ENCODE data around the gene GOT1. TPM values are rescaled to one million over a fixed set of nuclear protein-coding genes. Genes with fewer than 3 reads are reported as not detected.

The GOT1 gene
- polyA plus RNA-seq, 3 donors, result 2.6 to 10.4 (median 8.2) TPM

GRCh38 chr10:99427566-99428190, 2.7 kb downstream of the GOT1 start:
- no peak for DNase-seq
- Histone ChIP-seq H4K20me1 (ENCODE audit: insufficient read depth, low read length) (no peaks in the 10 kb centered on the region), H3K27me3 (ENCODE audit: control insufficient read depth in 2 of 2, insufficient read depth in 2 of 2, low read length in 2 of 2) (no peaks in the 10 kb centered on the region), H3K4me2 (replicated peaks; ENCODE audit: extremely low read depth, low read length, poor library complexity, severe bottlenecking) (no peak overlapping the region), H2AFZ (ENCODE audit: insufficient read depth, low read depth, low read length, poor library complexity, severe bottlenecking) (no peak overlapping the region), H3K4me1 (ENCODE audit: control insufficient read depth in 1 of 2, insufficient read depth in 2 of 2, low read length in 2 of 2) (peaks cover 12 to 19% of the 10 kb centered on the region in 2 donors), H3K79me2 (ENCODE audit: insufficient read depth, low read length) (no peaks in the 10 kb centered on the region), H3K9me3 (replicated peaks in 1 of 2; ENCODE audit: control insufficient read depth in 1 of 2, insufficient read depth in 1 of 2, low read length in 2 of 2) (no peaks in the 10 kb centered on the region), H3K27ac (ENCODE audit: low read depth in 1 of 2, low read length in 2 of 2) (no peak overlapping the region), H3K9ac (ENCODE audit: insufficient read depth, low read length, poor library complexity, severe bottlenecking) (no peak overlapping the region), H3K4me3 (replicated peaks in 1 of 3; ENCODE audit: low read depth in 2 of 3, low read length in 3 of 3) (no peak overlapping the region), H3K36me3 (replicated peaks in 1 of 2; ENCODE audit: control insufficient read depth in 1 of 2, insufficient read depth in 2 of 2, low read length in 2 of 2) (peaks cover 0 to 11% of the 10 kb centered on the region in 2 donors)
- TF ChIP-seq CTCF (IDR thresholded peaks at IDR 0.05), result no peak
- intact Hi-C loops (cut with micrococcal nuclease), result no loop called here
- Mint-ChIP-seq H3K9me3 (peaks cover 0 to 5% (median 0%) of the 10 kb centered on the region in 7 donors), H3K4me3 (no peak overlapping the region), H3K27me3 (ENCODE audit: low read depth in 3 of 3) (peaks cover 0 to 8% (median 0%) of the 10 kb centered on the region in 3 donors), H3K27ac (no peak overlapping the region), H3K36me3 (peaks cover 12 to 16% of the 10 kb centered on the region in 2 donors), H3K4me1 (peaks cover 22% of the 10 kb centered on the region)
- WGBS (ENCODE audit: insufficient coverage), result 100% methylated on average over 2 of the region's 4 CpGs

GRCh38 chr10:99426689-99427088, 3.7 kb downstream of the GOT1 start:
- Mint-ChIP-seq H3K27ac (no peak overlapping the region), H3K9me3 (peaks cover 0 to 5% (median 0%) of the 10 kb centered on the region in 7 donors), H3K27me3 (ENCODE audit: low read depth in 3 of 3) (peaks cover 0 to 5% (median 0%) of the 10 kb centered on the region in 3 donors), H3K36me3 (peaks cover 12 to 16% of the 10 kb centered on the region in 2 donors), H3K4me1 (peaks cover 19% of the 10 kb centered on the region), H3K4me3 (no peak overlapping the region)
- Histone ChIP-seq H3K9ac (ENCODE audit: insufficient read depth, low read length, poor library complexity, severe bottlenecking) (no peak overlapping the region), H3K4me3 (replicated peaks in 1 of 3; ENCODE audit: low read depth in 2 of 3, low read length in 3 of 3) (no peak overlapping the region), H2AFZ (ENCODE audit: insufficient read depth, low read depth, low read length, poor library complexity, severe bottlenecking) (no peak overlapping the region), H3K36me3 (replicated peaks in 1 of 2; ENCODE audit: control insufficient read depth in 1 of 2, insufficient read depth in 2 of 2, low read length in 2 of 2) (peaks cover 0 to 11% of the 10 kb centered on the region in 2 donors), H4K20me1 (ENCODE audit: insufficient read depth, low read length) (no peaks in the 10 kb centered on the region), H3K27me3 (ENCODE audit: control insufficient read depth in 2 of 2, insufficient read depth in 2 of 2, low read length in 2 of 2) (no peaks in the 10 kb centered on the region), H3K4me2 (replicated peaks; ENCODE audit: extremely low read depth, low read length, poor library complexity, severe bottlenecking) (no peak overlapping the region), H3K27ac (ENCODE audit: low read depth in 1 of 2, low read length in 2 of 2) (no peak overlapping the region), H3K79me2 (ENCODE audit: insufficient read depth, low read length) (no peaks in the 10 kb centered on the region), H3K9me3 (replicated peaks in 1 of 2; ENCODE audit: control insufficient read depth in 1 of 2, insufficient read depth in 1 of 2, low read length in 2 of 2) (no peaks in the 10 kb centered on the region), H3K4me1 (ENCODE audit: control insufficient read depth in 1 of 2, insufficient read depth in 2 of 2, low read length in 2 of 2) (peaks cover 12 to 19% of the 10 kb centered on the region in 2 donors)
- intact Hi-C loops (cut with micrococcal nuclease), result no loop called here
- WGBS (ENCODE audit: insufficient coverage), result no CpG with 5 or more reads among the region's 3 CpGs
- DNase-seq, result no peak
- no peak for TF ChIP-seq CTCF (IDR thresholded peaks at IDR 0.05)

All from CD14-positive monocyte (primary cell).